Left lung (tissue), 10 donors: ENCODE results near the gene SLC26A11. TPM values are rescaled to one million over a fixed set of nuclear protein-coding genes. Genes with fewer than 3 reads are reported as not detected.
A peak's percentile ranks its signal among the peaks of the same experiment; 100 is the strongest.
"Not testable (repeated sequence)": the region's sequence is repeated elsewhere in the genome, so short reads cannot be mapped to it uniquely, and the experiment has no call there.

Experiments used
- ATAC-seq: fragments of 200-7000 bp; cut with Tn5 transposase; one replicate; pipeline ENCODE4 v1.9.1; 2020; ENCODE audit warnings: moderate library complexity
- DNase-seq, 4 donors: peaks; one replicate each; pipeline ENCODE4 v3.0.0-alpha.2; 2013 to 2020
- H3K27ac ChIP-seq, 2 donors: fragments of 200-600 bp; sonication (generic) in 1 of 2; one replicate each; pipeline versions ENCODE4 v1.5.0 to v1.8.0; 2020 to 2021
- H3K27me3 ChIP-seq, 2 donors: fragments of 200-600 bp; sonication (generic) in 1 of 2; one replicate each; pipeline versions ENCODE4 v1.5.0 to v1.8.0; 2020 to 2021
- H3K36me3 ChIP-seq, 2 donors: fragments of 200-600 bp; sonication (generic) in 1 of 2; one replicate each; pipeline versions ENCODE4 v1.5.0 to v1.8.0; 2020 to 2021
- H3K4me1 ChIP-seq, 2 donors: fragments of 200-600 bp; one replicate each; pipeline ENCODE4 v1.8.0; 2021
- H3K4me3 ChIP-seq, 2 donors: fragments of 200-600 bp; sonication (generic) in 1 of 2; one replicate each; pipeline versions ENCODE4 v1.5.0 to v1.8.0; 2020 to 2021; ENCODE audit warnings: mild to moderate bottlenecking in 1 of 2
- H3K9me3 ChIP-seq, 2 donors: fragments of 200-600 bp; sonication (generic) in 1 of 2; one replicate each; pipeline versions ENCODE4 v1.5.0 to v1.8.0; 2020 to 2021
- intact Hi-C, 2 donors: fragments of 100-400 bp; cut with DNase I; formaldehyde crosslinking; loops; one replicate each; pipeline versions ENCODE4 v1.11.2 to v1.14.2; 2022
- polyA plus RNA-seq, 6 donors: library from polyadenylated mRNA; unstranded; fragments of 120-200 nt; gene quantifications; one replicate each; pipeline ENCODE4 v1.2.1, GENCODE V29; 2013; ENCODE audit not compliant: insufficient read length in 6 of 6
- total RNA-seq, 2 donors: library from RNA; stranded (reverse); fragmentation: NEBNext Ultra II Directional; extraction: Animal tissue kit (Norgen Biotek cat#: 25700); gene quantifications; one replicate each; pipeline ENCODE4 v1.2.1, GENCODE V29; 2021
- TF ChIP-seq, protein P1 (sequence below), 2 donors: fragments of 200-600 bp; sonication (generic) in 1 of 2; IDR thresholded peaks; one replicate each; pipeline versions ENCODE4 v1.5.0 to v1.8.0; 2021; ENCODE audit warnings: antibody characterized with exemption in 2 of 2
- donor health status: DM: no; HTN: yes; CAD: no.
- donor health status: DM: no; HTN: no; CAD: no.

The SLC26A11 gene
- total and polyA plus RNA-seq, 8 donors, result 22.3 to 36.0 (median 24.6) TPM

DNA sequence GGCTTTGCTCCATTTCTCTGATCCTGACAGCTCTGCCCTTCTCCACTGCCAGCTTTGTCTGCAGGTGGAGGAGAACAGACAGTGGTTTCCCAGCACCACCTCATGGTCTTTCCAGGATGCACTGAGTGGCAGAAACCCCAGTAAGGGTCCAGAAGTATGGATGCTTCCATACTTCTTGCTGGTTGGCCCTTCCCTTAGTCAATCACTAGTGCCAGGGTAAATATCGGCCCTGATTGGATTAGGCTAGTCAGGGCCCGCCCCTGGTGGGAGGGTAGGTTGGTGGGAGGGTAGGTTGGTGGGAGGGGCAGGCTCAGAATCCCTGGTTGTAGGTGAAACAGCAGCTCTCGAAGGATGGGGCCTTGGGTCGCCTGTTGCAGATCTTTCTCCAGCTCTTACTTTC lies 50.6 kb downstream of the SLC26A11 start:
- Histone ChIP-seq H3K27ac (no peak overlapping the region), H3K4me3 (no peak overlapping the region), H3K9me3 (no peaks in the 10 kb centered on the region), H3K4me1 (peaks cover 0 to 36% of the 10 kb centered on the region in 2 donors), H3K36me3 (peaks cover 0 to 84% of the 10 kb centered on the region in 2 donors), H3K27me3 (no peaks in the 10 kb centered on the region)
- intact Hi-C loops, result no loop called here
- DNase-seq (no peak), ATAC-seq (peak; percentile 52)
- TF ChIP-seq, protein P1, sequence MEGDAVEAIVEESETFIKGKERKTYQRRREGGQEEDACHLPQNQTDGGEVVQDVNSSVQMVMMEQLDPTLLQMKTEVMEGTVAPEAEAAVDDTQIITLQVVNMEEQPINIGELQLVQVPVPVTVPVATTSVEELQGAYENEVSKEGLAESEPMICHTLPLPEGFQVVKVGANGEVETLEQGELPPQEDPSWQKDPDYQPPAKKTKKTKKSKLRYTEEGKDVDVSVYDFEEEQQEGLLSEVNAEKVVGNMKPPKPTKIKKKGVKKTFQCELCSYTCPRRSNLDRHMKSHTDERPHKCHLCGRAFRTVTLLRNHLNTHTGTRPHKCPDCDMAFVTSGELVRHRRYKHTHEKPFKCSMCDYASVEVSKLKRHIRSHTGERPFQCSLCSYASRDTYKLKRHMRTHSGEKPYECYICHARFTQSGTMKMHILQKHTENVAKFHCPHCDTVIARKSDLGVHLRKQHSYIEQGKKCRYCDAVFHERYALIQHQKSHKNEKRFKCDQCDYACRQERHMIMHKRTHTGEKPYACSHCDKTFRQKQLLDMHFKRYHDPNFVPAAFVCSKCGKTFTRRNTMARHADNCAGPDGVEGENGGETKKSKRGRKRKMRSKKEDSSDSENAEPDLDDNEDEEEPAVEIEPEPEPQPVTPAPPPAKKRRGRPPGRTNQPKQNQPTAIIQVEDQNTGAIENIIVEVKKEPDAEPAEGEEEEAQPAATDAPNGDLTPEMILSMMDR (IDR thresholded peaks at IDR 0.05), result no peak

DNA sequence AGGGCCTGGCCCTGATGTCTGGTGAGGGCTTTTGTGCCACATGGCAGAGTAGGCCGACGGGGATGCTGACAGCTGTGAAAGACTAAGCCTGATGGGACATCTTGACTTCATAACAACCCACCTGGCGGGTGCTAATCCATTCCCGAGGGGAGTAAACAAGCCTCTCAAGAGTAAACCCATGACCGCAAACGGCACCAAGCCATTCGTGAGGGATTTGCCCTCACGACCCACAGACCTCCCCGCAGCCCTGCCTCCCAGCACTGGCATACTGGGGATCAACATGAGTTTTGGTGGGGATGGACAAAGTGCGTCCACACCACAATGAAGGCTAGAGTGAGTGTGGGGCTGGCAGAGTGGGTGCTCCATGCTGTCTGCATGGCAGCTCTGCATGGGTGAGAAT lies 52.1 kb downstream of the SLC26A11 start:
- Histone ChIP-seq H3K27ac (no peak overlapping the region), H3K36me3 (peaks cover 0 to 84% of the 10 kb centered on the region in 2 donors), H3K27me3 (no peaks in the 10 kb centered on the region), H3K4me3 (no peak overlapping the region), H3K9me3 (no peaks in the 10 kb centered on the region), H3K4me1 (peaks cover 0 to 28% of the 10 kb centered on the region in 2 donors)
- TF ChIP-seq, protein P1 (IDR thresholded peaks at IDR 0.05), result no peak
- DNase-seq, result no peak
- no peak for ATAC-seq
- intact Hi-C loops, result no loop called here

DNA sequence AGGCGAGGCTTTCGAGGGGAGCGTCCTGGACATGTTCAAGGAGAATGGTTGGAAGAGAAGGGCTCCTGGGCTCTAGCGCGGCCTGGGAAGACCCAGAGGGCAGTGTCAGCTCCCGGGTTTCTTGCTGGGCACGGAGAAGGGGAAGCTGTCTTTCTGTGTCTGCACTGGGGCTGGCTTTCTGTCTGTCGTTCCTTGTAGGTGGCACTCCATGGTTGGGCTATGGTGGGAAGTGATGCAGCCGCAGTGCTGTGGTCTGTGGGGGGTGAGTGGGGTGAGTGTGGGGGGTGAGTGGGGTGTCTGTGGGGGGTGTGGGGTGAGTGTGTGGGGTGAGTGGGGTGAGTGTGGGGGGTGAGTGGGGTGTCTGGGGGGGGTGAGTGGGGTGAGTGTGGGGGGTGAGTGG lies 54.1 kb downstream of the SLC26A11 start:
- H3K4me3 ChIP-seq, result no peak overlapping the region
- H3K4me1 ChIP-seq, result peaks cover 2 to 38% of the 10 kb centered on the region in 2 donors
- no peak overlapping the region for H3K27ac ChIP-seq
- no peaks in the 10 kb centered on the region for H3K9me3 ChIP-seq
- ATAC-seq (no peak), DNase-seq (no peak)
- TF ChIP-seq, protein P1 (IDR thresholded peaks at IDR 0.05), result no peak
- intact Hi-C loops, result no loop called here
- H3K36me3 ChIP-seq, result peaks cover 0 to 84% of the 10 kb centered on the region in 2 donors
- H3K27me3 ChIP-seq, result no peaks in the 10 kb centered on the region

DNA sequence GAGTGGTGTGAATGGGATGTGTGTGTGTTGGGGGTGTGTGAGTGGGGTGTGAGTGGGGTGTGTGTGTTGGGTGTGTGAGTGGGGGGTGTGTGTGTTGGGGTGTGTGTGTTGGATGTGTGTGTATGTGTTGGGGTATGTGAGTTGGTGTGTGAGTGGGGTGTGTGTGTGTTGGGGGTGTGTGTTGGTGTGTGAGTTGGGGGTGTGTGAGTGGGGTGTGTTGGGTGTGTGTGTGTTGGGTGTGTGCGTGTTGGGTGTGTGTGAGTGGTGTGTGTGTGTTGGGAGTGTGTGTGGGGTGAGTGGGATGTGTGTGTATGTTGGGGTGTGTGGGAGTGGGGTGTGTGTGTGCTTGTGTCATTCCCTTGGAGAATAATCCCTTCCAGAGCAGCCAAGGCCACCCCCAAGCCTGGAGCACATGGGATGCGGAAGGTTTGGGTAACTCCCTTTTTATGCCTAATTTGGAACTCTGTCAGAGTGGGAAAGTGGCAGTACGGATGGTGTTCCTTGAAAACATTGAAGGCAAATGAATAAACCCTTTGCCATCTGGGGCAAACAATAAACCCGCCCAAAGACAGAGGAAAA lies 54.7 kb downstream of the SLC26A11 start:
- no peak overlapping the region for H3K4me3 ChIP-seq
- H3K4me1 ChIP-seq, result peaks cover 2 to 42% of the 10 kb centered on the region in 2 donors
- H3K27me3 ChIP-seq, result no peaks in the 10 kb centered on the region
- no peaks in the 10 kb centered on the region for H3K9me3 ChIP-seq
- H3K27ac ChIP-seq, result no peak overlapping the region
- ATAC-seq (no peak), DNase-seq (no peak)
- H3K36me3 ChIP-seq, result peaks cover 0 to 84% of the 10 kb centered on the region in 2 donors
- TF ChIP-seq, protein P1 (IDR thresholded peaks at IDR 0.05), result no peak
- intact Hi-C loops, result no loop called here

DNA sequence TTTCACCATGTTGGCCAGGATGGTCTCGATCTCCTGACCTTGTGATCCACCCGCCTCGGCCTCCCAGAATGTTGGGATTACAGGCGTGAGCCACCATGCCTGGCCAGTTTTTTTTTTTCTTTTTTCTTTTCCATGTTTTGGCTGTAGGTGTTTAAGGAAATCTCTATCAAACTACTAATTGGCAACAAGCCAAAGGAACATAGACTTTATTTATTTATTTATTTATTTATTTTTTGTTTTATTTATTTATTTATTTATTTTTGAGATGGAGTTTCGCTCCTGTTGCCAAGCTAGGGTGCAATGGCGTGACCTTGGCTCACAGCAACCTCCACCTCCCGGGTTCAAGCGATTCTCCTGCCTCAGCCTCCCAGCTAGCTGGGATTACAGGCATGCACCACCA lies 55.6 kb downstream of the SLC26A11 start:
- intact Hi-C loops, DNase-seq, H3K4me3 ChIP-seq, H3K27ac ChIP-seq, H3K27me3 ChIP-seq, ATAC-seq, H3K9me3 ChIP-seq: not testable (repeated sequence)
- Histone ChIP-seq H3K4me1 (peaks cover 9 to 37% of the 10 kb centered on the region in 2 donors), H3K36me3 (peaks cover 0 to 83% of the 10 kb centered on the region in 2 donors)
